Stimulated activated memory B cell treated with anti-CD40 and anti-IgM and Interleukin-4, amounts not matched to agents 10 μg/mL and 1 μg/mL and 100 μg/mL, for 72 hours (primary cell): ENCODE measurements around the gene CFAP53.

Experiments
- ATAC-seq: fragments of 150-1000 bp; cut with Tn5 transposase; 2 replicates; pipeline ENCODE4 v1.10.0; 2021
- H3K27ac Mint-ChIP-seq: one replicate; pipeline ENCODE4 v1.8.0; 2022; ENCODE audit warnings: mild to moderate bottlenecking, mixed read lengths
- H3K27me3 Mint-ChIP-seq: one replicate; pipeline ENCODE4 v1.8.0; 2022; ENCODE audit warnings: mixed read lengths
- H3K36me3 Mint-ChIP-seq: one replicate; pipeline ENCODE4 v1.8.0; 2022; ENCODE audit warnings: mixed read lengths
- H3K4me1 Mint-ChIP-seq: one replicate; pipeline ENCODE4 v1.8.0; 2022; ENCODE audit warnings: mixed read lengths
- H3K4me3 Mint-ChIP-seq: one replicate; pipeline ENCODE4 v1.8.0; 2022; ENCODE audit warnings: mild to moderate bottlenecking, moderate library complexity, mixed read lengths
- H3K9me3 Mint-ChIP-seq: one replicate; pipeline ENCODE4 v1.8.0; 2022; ENCODE audit warnings: mixed read lengths

Gene CFAP53

GRCh38 chr18:50282521-50283335, 16.4 kb upstream of the CFAP53 start:
- H3K27me3 Mint-ChIP-seq = no peaks in the 10 kb centered on the region
- ATAC-seq = no peak
- peaks cover 67% of the 10 kb centered on the region for H3K4me1 Mint-ChIP-seq
- H3K27ac Mint-ChIP-seq = no peak overlapping the region
- peaks cover 3% of the 10 kb centered on the region for H3K9me3 Mint-ChIP-seq
- peak overlapping the region; percentile 98 for H3K4me3 Mint-ChIP-seq
- peaks cover 64% of the 10 kb centered on the region for H3K36me3 Mint-ChIP-seq

- peaks cover 63% of the 10 kb centered on the region for H3K4me1 Mint-ChIP-seq
These were observed 15.8 kb upstream of the CFAP53 start for GRCh38 chr18:50281972-50282520.

GRCh38 chr18:50281295-50281971, 15.1 kb upstream of the CFAP53 start, which contains the start of gene MBD1:
MBD1 (minus strand) TSS chr18:50281523; CDS start chr18:50279992, 1,531 bp downstream.
- peaks cover 60% of the 10 kb centered on the region for H3K36me3 Mint-ChIP-seq
- peaks cover 3% of the 10 kb centered on the region for H3K9me3 Mint-ChIP-seq
- peak within 1 kb of the TSS; percentile 98 for H3K4me3 Mint-ChIP-seq

More at GRCh38 chr18:50281972-50282520, 15.8 kb upstream of the CFAP53 start:
- peak; percentile 0 for ATAC-seq
- Mint-ChIP-seq H3K36me3 (peaks cover 60% of the 10 kb centered on the region), H3K9me3 (peaks cover 3% of the 10 kb centered on the region), H3K27ac (peak overlapping the region; percentile 95), H3K27me3 (no peaks in the 10 kb centered on the region), H3K4me3 (peak overlapping the region; percentile 98)

GRCh38 chr18:50280707-50281294, 14.5 kb upstream of the CFAP53 start:
- Mint-ChIP-seq H3K36me3 (peaks cover 62% of the 10 kb centered on the region), H3K27me3 (no peaks in the 10 kb centered on the region), H3K4me1 (peaks cover 50% of the 10 kb centered on the region), H3K9me3 (peaks cover 3% of the 10 kb centered on the region), H3K27ac (peak overlapping the region; percentile 95), H3K4me3 (peak overlapping the region; percentile 98)
- no peak for ATAC-seq

More at GRCh38 chr18:50281295-50281971, 15.1 kb upstream of the CFAP53 start, which contains the start of gene MBD1:
- Mint-ChIP-seq H3K4me1 (peaks cover 56% of the 10 kb centered on the region), H3K27ac (peak within 1 kb of the TSS; percentile 95), H3K27me3 (no peaks in the 10 kb centered on the region)
- ATAC-seq = peak; percentile 96

- peaks cover 63% of the 10 kb centered on the region for H3K36me3 Mint-ChIP-seq
These were observed 13.5 kb upstream of the CFAP53 start for GRCh38 chr18:50279752-50280151.

GRCh38 chr18:50277942-50278341, 11.6 kb upstream of the CFAP53 start:
- no peak overlapping the region for H3K27ac Mint-ChIP-seq
- H3K9me3 Mint-ChIP-seq = peaks cover 2% of the 10 kb centered on the region
- peaks cover 63% of the 10 kb centered on the region for H3K36me3 Mint-ChIP-seq
- ATAC-seq = no peak
- no peak overlapping the region for H3K4me3 Mint-ChIP-seq
- H3K27me3 Mint-ChIP-seq = no peaks in the 10 kb centered on the region
- peaks cover 40% of the 10 kb centered on the region for H3K4me1 Mint-ChIP-seq

More at GRCh38 chr18:50279752-50280151, 13.5 kb upstream of the CFAP53 start:
- H3K4me3 Mint-ChIP-seq = peak overlapping the region; percentile 98
- no peaks in the 10 kb centered on the region for H3K27me3 Mint-ChIP-seq
- H3K27ac Mint-ChIP-seq = peak overlapping the region; percentile 95
- peaks cover 3% of the 10 kb centered on the region for H3K9me3 Mint-ChIP-seq
- no peak for ATAC-seq
- H3K4me1 Mint-ChIP-seq = peaks cover 45% of the 10 kb centered on the region

GRCh38 chr18:50276452-50276851, 10.2 kb upstream of the CFAP53 start:
- ATAC-seq = no peak
- H3K9me3 Mint-ChIP-seq = no peaks in the 10 kb centered on the region
- no peak overlapping the region for H3K27ac Mint-ChIP-seq
- H3K4me1 Mint-ChIP-seq = peaks cover 25% of the 10 kb centered on the region
- H3K4me3 Mint-ChIP-seq = no peak overlapping the region
- peaks cover 66% of the 10 kb centered on the region for H3K36me3 Mint-ChIP-seq
- H3K27me3 Mint-ChIP-seq = no peaks in the 10 kb centered on the region

- H3K27me3 Mint-ChIP-seq = no peaks in the 10 kb centered on the region
- ATAC-seq = no peak
- H3K9me3 Mint-ChIP-seq = no peaks in the 10 kb centered on the region
- H3K36me3 Mint-ChIP-seq = peaks cover 64% of the 10 kb centered on the region
- no peak overlapping the region for H3K4me3 Mint-ChIP-seq
- no peak overlapping the region for H3K27ac Mint-ChIP-seq
- peaks cover 16% of the 10 kb centered on the region for H3K4me1 Mint-ChIP-seq
These were observed 9.3 kb upstream of the CFAP53 start for GRCh38 chr18:50275503-50276036.

- no peak for ATAC-seq
- no peak overlapping the region for H3K27ac Mint-ChIP-seq
- peaks cover 10% of the 10 kb centered on the region for H3K4me1 Mint-ChIP-seq
- H3K9me3 Mint-ChIP-seq = no peaks in the 10 kb centered on the region
- peaks cover 63% of the 10 kb centered on the region for H3K36me3 Mint-ChIP-seq
- H3K27me3 Mint-ChIP-seq = no peaks in the 10 kb centered on the region
- H3K4me3 Mint-ChIP-seq = no peak overlapping the region
These were observed 8.6 kb upstream of the CFAP53 start for GRCh38 chr18:50274941-50275340.

GRCh38 chr18:50274044-50274442, 7.7 kb upstream of the CFAP53 start:
- H3K36me3 Mint-ChIP-seq = peaks cover 65% of the 10 kb centered on the region
- H3K4me1 Mint-ChIP-seq = peaks cover 2% of the 10 kb centered on the region
- H3K27ac Mint-ChIP-seq = no peak overlapping the region
- no peaks in the 10 kb centered on the region for H3K27me3 Mint-ChIP-seq
- no peak for ATAC-seq
- H3K4me3 Mint-ChIP-seq = no peak overlapping the region
- H3K9me3 Mint-ChIP-seq = no peaks in the 10 kb centered on the region

GRCh38 chr18:50273203-50274043, 7.1 kb upstream of the CFAP53 start:
- no peak overlapping the region for H3K27ac Mint-ChIP-seq
- no peak for ATAC-seq
- no peak overlapping the region for H3K4me3 Mint-ChIP-seq
- peaks cover 65% of the 10 kb centered on the region for H3K36me3 Mint-ChIP-seq
- no peaks in the 10 kb centered on the region for H3K27me3 Mint-ChIP-seq
- peaks cover 4% of the 10 kb centered on the region for H3K4me1 Mint-ChIP-seq
- no peaks in the 10 kb centered on the region for H3K9me3 Mint-ChIP-seq

GRCh38 chr18:50272568-50272967, 6.3 kb upstream of the CFAP53 start:
- H3K27me3 Mint-ChIP-seq = no peaks in the 10 kb centered on the region

GRCh38 chr18:50268022-50268747, 1.9 kb upstream of the CFAP53 start:
- Mint-ChIP-seq H3K4me3 (peak overlapping the region; percentile 96), H3K27ac (peak overlapping the region; percentile 85), H3K4me1 (peaks cover 32% of the 10 kb centered on the region), H3K27me3 (no peaks in the 10 kb centered on the region), H3K36me3 (peaks cover 27% of the 10 kb centered on the region), H3K9me3 (no peaks in the 10 kb centered on the region)
- ATAC-seq = peak; percentile 88

More at GRCh38 chr18:50272568-50272967, 6.3 kb upstream of the CFAP53 start:
- Mint-ChIP-seq H3K36me3 (peaks cover 65% of the 10 kb centered on the region), H3K4me3 (no peak overlapping the region), H3K9me3 (no peaks in the 10 kb centered on the region), H3K27ac (no peak overlapping the region), H3K4me1 (peaks cover 11% of the 10 kb centered on the region)
- ATAC-seq = no peak
